GM19455 (cell line): ENCODE measurements around the gene TM9SF4.
"Not testable (repeated sequence)": the region's sequence is repeated elsewhere in the genome, so short reads cannot be mapped to it uniquely, and the experiment has no call there.

Experiments used
- ATAC-seq: cut with Tn5 transposase; IDR thresholded peaks from one replicate; pipeline ENCODE4 v1.9.1; 2021; ENCODE audit not compliant: unreplicated experiment

Gene TM9SF4

DNA sequence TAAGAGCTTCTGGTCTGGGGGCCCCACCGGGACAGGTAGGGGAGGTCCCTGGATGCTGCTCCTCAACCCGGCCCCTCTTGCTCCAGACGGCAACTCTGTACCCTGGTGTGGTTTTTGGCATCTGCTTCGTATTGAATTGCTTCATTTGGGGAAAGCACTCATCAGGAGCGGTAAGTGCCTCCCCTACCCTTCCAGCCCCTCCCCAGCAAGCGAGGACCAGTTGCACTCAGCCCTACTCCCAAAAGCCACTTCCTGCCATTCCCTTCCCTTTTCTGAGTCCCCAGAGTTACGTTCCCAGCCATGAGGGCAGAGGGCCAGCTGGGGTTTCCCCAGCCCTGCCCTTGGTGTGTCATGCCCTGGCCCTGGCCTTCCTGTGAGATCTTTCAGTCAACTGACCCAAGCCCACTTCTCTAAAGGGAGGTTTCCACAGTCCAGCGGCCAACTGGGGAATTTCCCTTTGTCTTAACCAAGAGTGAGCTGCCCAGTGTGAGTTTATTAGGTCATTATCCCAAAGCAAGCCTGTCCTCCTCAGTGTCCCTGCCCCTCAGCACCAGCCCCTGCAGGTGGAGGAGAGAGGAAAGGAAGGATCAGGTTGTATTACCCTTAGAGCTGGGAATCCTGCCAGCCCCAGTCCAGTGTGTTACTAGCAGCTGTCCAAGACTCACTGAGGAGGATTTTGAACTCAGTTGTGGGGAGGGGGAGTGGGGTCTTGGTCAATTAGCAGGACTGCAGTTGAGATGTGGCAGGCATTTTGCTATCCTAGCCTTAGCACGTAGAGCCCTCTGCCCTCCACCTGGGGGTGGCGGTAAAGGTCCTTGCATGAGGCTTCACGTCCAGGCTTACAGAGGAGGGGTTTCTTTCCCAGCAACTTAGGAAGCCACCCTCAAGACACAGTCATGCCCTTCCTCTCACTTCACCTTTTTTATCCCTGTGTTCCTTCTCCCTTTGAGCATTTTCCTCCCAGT is 45.8 kb downstream of the TM9SF4 start:
- no peak for ATAC-seq

DNA sequence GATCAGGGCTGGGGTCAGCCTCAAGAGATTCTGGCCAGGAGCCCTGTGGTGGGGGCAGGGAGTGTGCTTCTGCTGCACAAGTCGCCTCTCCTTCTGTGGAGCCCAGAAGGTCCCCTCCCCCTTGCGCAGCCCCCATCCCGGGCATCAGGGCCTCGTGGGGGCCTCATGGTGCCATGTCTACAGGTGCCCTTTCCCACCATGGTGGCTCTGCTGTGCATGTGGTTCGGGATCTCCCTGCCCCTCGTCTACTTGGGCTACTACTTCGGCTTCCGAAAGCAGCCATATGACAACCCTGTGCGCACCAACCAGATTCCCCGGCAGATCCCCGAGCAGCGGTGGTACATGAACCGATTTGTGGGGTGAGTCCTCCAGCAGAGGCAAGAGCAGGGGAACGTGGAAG is 48.1 kb downstream of the TM9SF4 start:
- ATAC-seq: no peak

DNA sequence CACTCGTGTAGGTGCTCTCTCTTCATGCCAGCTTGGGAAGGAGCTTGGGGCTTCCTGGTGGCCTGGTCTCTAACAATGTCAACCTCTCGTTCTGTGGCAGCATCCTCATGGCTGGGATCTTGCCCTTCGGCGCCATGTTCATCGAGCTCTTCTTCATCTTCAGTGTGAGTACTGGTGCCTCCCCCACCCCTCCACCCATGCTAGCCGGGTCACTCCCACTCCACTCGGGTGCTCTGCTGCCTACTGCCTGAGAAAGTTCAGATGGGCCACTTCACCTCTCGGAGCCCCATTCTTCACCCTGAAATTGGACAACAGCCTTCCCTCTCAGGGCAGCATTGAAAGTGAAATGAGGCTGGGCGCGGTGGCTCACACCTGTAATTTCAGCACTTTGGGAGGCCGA is 48.8 kb downstream of the TM9SF4 start:
- no peak for ATAC-seq

DNA sequence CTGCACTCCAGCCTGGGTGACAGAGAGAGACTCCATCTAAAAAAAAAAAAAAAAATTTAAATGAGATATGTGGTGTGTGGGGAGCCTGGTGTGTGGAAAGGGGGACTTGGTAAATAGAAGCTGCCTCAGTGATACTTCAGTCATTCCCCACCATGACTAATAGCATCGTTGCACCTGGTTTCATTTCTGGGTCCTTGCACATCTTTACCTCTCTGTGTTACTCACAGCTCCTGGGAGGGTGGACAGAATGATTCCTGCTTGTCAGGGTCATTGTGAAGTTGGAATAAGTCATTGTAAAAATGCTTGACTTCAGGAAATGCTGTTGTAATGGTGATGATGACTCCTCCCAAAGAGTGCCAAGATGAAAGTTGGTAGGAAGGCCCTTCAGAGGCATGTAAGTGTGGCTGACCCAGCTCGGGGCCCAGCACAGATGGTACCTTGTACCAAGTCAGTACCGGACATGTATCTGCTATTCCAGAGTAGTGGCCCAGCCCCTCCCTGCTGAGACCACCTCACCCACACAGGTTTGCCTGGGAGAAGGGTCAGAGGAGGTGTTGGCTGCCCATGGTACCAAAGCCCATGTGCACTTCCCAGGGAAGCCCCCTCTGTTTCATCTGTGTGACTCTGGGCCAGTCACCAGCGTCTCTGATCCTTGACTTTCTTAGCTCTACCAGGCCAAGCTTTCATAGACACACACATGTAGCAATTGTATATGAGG is 49.6 kb downstream of the TM9SF4 start:
- ATAC-seq: no peak

DNA sequence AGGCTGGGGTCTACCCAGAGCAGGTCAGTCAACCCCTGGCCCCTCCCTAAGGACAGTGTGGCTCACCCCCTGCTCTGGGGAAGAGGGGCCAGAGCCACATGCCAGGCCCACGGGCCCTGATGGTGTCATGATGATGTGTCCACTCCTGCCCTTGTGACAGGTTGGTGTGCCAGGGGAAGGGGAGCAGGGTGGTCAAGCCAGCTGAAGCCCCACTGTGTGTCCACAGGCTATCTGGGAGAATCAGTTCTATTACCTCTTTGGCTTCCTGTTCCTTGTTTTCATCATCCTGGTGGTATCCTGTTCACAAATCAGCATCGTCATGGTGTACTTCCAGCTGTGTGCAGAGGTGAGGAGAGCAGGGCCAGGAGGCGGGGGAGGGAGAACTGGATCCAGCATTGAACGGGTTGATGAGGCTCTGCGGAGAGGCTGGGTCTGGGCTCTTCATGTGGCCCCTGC is 50.3 kb downstream of the TM9SF4 start:
- ATAC-seq: no peak

DNA sequence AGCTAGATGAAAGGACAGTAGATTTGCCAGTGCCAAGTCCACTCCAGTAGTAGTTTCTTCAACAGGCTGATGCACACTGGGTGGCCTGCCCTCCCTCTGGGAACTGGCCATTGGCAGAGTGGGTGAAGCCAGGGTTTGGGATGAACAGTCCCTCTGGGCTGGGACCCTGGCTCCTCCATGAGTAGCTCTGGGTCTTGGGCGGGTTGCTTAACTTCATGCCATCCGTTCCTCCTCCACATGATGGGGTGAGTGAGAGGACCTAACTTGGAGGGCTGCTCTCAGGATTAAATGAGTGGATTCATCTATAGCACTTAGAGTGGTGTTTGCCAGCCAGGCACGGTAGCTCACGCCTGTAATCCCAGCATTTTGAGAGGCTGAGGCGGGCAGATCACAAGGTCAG is 50.8 kb downstream of the TM9SF4 start:
- no peak for ATAC-seq

DNA sequence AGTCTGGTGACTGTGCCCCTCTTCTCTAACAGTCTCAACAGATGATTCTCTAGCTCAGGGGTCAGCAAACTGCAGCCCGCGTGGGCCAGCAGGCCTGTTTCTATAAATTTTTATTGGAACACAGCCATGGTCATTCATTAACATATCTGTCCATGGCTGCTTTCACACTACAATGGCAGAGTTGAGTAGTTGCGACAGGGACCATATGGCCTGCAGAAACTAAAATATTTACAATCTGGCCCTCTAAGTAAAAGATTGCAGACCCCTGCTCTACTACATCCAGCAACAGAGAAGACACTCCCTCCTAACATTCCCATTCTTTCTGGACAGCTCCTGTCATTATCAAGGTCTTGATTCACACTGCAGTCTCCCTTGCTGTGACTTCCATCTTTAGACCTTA is 52.8 kb downstream of the TM9SF4 start:
- ATAC-seq: no peak

DNA sequence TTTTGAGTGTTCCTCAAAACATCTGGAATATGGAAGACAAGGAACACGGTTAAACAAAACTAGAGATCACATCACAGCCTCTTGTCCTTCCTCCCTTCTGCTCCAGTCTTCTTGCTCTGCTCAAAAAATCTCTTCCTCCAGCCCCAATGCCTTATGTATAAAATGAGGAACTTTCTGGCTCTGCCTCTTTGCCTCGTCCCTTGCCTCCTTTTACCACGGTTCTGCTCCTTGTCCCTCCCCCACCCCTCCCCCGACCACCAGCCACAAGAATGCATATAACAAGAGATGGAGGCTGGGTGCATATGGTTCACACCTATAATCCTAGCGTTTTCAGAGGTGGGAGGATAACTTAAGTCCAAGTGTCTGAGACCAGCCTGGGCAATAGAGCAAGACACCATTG is 54.4 kb downstream of the TM9SF4 start:
- ATAC-seq: no peak

DNA sequence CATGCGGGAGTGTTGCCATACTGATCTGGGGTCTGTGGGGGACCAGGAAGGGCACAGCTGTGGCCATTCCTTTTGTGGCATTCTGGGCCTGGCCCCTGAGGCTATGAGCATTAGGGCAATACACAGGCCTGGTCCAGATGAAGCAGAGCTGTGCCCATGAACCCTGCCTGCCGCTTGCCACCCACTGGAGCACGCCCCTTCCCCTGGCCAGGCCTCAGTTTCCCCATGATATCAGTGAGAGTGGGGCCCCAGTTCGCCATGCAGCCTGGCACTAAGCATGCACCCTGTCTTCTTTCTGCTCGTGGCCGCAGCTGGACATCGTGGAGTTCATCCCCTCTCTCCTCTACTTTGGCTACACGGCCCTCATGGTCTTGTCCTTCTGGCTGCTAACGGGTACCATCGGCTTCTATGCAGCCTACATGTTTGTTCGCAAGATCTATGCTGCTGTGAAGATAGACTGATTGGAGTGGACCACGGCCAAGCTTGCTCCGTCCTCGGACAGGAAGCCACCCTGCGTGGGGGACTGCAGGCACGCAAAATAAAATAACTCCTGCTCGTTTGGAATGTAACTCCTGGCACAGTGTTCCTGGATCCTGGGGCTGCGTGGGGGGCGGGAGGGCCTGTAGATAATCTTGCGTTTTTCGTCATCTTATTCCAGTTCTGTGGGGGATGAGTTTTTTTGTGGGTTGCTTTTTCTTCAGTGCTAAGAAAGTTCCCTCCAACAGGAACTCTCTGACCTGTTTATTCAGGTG is 55.6 kb downstream of the TM9SF4 start:
- no peak for ATAC-seq

DNA sequence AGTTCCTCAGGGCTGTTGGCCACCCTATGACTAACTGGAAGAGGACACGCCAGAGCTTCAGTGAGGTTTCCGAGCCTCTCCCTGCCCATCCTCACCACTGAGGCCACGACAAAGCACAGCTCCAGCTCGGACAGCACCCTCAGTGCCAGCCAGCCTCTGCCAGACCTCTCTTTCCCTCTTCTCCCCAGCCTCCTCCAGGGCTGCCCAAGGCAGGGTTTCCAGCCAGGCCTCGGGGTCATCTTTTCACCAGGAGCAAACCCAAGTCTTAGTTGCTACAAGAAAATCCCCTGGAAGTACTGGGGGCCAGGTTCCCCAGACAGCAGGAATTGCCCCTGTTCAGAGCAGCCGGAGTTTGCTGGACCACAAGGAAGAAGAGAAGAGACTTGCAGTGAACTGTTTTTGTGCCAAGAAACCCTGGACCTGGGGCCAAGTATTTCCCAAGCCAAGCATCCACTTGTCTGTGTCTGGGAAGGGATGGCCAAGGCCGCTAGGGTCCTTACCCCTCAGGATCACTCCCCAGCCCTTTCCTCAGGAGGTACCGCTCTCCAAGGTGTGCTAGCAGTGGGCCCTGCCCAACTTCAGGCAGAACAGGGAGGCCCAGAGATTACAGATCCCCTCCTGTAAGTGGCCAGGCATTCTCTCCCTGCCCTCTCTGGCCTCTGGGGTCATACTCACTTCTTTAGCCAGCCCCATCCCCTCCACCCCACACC is 56.5 kb downstream of the TM9SF4 start:
- ATAC-seq: no peak

DNA sequence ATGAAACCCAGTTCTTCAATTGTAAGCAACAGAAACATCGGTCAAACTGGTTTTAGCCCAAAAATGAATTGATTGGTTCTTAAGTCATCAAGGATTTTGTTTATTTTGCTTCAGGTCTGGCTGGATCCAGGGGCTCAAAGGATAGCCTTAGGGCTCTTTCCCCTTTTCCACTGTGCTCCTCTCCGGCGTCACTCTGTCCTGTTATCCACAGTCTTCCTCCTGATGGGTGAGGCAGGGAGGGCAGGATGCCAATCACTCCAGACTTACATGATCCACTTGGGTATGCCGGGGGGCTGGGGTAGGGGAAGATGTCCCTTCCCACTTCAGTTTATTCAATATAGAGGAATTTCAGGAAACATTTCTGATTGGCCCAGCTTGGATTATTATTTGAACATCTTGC is 58.0 kb downstream of the TM9SF4 start:
- ATAC-seq: no peak

DNA sequence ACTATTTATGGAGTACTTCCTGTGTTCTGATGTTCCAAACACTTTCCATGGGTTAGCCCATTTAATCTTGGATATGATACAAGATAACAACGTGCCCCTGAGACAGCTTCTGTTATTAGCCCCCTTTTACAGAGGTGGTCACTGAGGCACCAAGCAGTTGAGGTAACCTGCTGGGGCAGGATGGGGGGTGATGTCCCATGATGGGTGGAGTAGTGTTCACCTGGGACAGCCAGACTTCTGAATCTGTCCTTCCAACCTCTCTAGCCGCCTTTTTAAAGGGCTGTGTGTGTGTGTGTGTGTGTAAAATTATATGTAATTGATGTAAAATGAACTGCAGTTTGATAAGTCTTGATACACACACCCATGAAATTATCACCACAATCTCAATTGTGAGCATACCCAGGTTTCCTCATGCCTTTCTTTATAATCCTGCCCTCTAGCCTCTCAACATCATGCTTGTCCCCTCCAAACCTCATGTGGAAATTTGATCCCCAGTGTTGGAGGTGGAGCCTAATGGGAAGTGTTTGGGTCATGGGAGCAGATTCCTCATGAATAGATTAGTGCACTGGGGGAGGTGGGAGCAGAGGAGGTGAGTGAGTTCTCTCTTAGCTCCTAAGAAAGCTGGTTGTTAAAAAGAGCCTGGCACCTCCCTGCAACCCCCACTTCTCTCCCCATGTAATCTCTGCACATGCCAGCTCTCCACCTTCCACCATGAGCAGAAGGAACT is 58.8 kb downstream of the TM9SF4 start:
- no peak for ATAC-seq

DNA sequence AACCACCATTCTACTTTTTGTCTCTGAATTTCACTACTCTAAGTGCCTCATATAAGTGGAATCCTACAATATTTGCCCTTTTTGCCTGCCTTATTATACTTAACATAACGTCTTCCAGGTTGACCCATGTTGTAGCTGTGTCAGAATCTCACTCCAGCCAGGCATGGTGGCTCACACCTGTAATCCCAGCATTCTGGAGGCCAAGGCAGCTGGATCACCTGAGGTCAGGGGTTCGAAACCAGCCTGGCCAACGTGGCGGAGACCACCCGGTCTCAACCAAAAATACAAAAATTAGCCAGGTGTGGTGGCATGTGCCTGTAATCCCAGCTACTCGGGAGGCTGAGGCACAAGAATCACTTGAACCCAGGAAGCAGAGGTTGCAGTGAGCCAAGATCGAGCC is 68.2 kb downstream of the TM9SF4 start:
- not testable (repeated sequence) for ATAC-seq

DNA sequence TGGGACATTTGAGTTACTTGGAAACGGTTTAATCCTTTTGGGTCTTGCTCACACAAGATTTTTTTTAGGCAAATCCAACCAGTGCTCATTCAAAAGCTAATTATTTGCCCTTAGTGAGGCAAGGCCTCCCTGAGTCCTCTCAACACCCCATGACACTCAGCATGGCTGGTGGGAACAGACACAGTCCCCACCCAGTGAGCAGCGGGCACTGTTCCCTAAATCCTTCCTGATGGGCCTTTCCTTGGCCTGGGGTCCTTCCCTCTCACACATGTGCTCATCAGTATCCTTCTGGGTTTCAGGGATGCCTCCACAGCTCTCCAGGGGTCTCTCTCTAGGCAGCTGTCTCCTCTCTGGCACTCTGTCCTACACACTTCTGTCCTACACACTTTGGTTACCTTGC is 70.0 kb downstream of the TM9SF4 start:
- no peak for ATAC-seq

DNA sequence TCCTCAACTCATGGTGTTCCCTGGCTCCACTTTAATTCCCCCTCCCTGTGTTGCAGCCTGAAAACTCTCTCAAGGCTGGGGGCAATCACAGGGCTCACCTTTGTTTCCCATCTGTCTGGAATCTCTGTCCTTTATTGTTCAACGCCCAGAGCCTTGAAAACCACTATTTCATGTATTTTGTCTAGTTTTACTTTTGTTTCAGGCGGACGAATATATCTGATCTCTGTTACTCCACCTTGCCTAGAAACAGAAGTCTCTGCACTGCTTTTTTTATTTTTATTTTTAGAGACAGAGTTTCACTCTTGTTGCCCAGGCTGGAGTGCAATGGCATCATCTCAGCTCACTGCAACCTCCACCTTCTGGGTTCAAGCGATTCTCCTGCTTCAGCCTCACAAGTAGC is 70.4 kb downstream of the TM9SF4 start:
- no peak for ATAC-seq

DNA sequence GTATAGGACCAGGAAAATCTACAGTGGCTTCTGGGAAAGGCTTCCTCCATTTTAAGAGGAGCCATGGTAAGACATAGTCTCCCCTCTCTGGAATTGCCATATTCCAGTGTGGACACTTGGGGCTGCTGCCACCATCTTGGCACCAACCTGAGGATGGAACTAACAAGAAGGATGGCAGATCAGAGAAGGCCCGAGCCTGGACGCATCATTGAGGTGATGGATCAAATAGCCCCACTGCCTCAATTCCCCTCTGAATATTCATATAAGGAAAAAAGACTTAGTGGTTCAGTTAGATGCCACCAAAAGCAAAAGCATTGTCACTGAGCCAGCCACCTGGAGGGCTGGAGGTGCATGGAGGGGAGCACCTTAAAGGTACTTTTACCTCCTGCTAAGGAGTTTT is 72.1 kb downstream of the TM9SF4 start:
- no peak for ATAC-seq

DNA sequence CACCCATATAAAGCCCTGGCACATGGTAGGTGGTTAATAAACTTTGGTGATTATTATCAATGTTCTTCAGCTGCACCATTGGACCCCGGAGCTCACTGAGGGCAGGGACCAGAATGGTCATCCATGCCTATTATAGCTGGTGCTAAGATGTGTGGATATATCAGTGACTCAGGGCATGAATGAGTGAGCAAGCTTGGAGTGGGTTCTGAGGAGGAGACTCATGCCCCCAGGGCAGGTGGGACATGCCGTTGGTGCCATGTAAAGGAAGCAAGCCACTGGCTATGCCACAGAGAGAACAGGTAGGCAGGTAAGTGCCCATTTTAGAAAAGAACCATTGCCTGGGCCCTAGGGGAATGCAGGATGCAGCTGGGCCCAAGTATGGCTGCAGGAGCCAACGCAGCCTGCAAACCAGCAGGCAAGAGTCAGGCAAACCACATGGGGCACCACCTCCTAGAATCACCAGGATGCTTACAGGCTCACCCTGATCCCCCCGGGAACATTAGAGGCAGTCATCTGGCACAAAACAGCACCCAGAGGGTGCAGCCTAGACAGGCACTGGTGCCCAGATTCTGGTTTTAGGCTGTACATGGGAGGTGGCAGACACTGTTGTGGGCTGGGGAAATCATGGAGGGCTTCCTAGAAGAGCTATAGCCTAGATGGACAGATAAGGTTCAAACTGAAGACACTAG is 74.6 kb downstream of the TM9SF4 start:
- no peak for ATAC-seq

DNA sequence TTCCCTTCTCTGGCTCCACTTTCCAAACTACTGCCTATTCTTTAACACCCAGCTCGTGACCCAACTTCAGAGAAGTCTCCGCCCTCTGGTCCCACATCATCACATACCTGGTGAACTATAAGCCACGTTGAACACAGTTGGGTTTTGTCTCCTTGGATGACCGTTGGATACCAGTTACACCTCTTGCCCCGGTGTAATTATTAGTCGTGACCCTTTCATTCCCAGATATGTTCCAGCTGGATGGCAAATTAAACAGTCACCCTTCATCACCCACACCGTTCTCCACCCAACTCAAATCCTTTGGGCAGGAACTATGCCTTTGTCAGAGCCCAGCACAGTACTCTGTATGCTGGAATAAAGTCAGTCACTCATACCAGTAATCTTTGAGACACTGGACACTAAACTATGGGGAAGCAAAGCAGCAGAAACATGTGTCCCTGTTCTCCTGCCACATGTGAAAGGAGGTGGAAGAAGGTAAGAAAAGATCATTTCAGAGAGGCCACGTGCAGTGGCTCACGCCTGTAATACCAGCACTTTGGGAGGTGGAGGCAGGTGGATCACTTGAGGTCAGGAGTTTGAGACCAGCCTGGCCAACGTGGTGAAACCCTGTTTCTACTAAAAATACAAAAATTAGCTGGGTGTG is 75.6 kb downstream of the TM9SF4 start:
- ATAC-seq: no peak

DNA sequence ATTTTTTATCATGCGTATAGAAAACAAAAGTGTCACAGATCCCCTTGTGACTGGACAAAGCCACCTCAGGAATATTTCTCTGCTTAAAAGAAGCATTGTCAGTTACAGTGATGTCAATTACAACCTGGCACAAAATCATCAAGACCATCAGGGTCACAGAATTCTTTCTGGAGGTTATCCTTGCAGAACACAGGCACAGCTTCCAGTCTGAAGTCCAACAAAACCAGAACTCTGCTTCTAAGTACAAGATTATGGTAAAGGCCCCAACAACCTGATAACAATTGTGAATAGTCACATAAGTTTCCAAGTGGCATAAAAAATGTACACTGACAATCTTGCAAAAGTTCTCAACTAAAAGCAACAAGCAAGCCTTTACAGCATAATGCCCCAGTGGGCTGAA is 77.0 kb downstream of the TM9SF4 start:
- ATAC-seq: no peak
